Measurements from ENCODE around the gene ZNF143.
"Not testable (repeated sequence)": the region's sequence is repeated elsewhere in the genome, so short reads cannot be mapped to it uniquely, and the experiment has no call there.

ZNF143 gene

DNA sequence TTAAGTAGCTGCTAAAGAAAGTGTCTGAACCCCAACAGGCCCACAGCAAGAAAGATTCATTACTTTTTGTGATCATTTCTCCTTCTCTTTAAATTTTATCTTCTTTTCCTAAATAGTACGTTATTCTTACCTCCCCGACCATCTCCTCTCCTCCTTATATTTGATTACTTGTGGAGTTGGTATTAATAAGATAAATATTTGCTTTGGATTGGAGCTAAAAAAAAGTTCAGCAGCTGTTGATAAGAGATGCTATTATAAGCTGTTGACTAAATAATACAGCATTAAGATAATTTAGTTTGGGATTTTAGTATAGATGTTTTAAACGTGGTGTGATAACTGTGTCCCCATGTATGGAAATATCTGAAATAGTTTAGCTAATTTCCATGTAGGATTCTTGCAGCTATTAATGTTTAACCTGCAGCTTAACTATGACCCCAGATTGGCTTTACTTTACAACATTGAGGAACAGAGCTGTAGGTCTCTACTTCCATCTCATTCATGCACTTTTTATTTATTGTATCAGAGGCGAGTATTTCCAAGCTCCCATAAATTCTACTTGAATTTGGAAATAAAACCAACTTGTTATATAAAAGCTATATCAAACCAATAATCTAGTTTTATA, 37.8 kb downstream of the ZNF143 start:
- no peak for DNase-seq

DNA sequence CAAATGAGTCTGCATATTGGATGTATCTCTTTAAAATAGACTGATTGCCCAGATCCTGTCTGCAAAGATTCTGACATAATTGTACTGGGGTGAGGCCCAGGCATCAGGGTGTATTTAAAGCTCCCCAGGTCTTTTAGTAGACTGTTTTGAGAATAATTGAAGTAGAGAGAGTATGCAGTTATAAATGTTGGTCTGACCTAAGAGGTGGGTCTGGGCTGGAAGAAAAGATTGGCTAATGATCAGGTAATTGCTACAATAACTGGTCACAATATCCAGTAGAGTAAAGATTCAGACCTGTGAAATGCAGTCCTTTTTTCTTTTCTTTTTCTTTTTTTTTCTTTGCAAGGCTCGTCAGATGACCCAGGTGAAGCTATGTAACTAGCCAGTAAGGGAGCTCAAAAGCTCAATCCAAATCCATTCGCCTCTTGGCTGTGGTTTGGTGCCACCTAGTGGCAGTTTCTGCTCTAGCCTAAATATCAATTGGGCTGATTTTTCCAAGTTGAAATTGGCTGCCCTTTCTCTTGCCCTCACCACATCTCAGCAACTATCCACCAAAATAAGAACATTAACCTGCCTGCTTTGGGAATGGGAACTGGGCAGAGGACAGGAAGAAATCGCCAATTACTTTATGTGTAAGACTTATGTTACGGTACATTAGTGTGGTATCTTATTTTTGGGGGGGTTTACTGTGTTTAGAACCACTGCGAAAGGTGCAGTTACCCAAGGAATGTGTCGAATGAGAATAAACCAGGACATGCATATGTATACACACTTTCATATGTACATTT, 45.9 kb downstream of the ZNF143 start:
- DNase-seq, result no peak

DNA sequence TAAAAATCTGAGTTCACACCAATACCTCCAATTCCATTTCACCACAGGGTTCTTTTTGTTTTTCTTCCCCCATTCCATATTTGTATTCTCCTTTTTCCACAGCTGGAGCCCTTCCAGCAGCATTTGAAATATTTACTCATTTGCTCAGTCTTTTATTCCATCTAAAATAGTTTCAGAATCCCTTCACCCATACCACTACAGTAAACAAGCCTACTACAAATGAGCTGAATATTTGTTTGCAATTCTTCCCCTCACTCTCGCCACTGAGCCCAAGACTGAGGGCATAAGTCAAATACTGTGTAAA, 46.4 kb downstream of the ZNF143 start:
- DNase-seq, result no peak

DNA sequence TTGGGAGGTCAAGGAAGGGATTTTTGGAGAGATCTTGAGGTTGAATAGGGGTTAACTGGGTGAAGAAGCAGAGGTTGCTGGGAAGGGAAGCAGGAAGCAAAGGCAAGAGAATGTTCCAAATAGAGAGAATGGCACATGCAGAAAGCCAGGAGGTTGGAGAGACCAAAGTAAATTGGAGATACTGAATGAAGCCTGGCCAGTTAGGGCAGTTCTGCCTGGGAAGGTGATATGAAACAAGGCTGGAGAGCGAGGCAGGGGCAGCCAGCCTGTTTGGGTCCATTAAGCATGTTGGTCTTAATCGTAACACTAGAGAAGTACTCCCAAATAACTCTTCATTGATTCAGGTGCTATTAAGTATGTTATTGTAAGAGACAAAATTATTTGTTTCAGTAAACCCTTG, 48.2 kb downstream of the ZNF143 start:
- no peak for DNase-seq

DNA sequence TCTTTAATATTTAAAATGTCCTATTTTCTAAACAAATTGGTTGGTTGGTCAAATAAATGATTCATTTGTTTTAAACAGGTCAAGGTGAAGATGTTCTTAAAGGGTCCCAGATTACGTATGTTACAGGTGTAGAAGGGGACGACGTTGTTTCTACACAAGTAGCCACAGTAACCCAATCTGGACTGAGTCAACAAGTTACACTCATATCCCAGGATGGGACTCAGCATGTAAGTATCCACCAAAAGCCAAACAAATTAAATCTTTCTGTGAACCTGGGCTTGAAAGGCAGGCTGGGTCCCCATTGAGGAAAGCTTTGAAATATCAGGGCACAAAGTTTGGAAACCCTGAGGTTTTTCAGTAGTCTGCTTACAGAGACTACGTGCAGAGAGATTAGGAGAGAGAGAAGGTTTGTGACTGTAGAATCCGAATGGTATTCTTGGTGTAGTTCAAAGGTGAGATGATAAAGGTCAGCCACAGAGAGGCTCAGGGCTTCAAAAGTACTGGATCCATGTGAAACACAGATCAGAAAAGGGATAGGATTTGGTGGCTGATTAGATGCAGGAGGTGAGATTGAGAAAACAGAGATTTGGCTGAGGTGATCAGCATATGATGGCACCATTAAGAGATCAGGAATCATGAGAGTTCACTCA, 51.7 kb downstream of the ZNF143 start:
- DNase-seq, result no peak

DNA sequence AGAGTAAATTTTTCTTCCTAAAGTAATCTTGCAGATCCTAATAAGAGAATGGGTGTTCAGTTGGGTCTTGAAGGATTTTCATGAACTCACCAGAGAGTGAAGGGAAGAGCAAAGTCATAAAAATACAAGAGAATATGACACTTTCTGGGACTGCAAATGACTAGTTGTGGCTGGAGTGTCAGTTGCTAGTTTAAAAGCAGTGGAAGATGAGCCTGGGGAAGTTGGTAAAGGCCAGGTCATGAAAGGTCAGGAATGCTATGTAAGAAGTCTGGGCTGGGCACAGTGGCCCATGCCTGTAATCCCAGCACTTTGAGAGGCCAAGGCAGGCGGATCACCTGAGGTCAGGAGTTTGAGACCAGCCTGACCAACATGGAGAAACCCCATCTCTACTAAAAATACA, 53.8 kb downstream of the ZNF143 start:
- not testable (repeated sequence) for DNase-seq

DNA sequence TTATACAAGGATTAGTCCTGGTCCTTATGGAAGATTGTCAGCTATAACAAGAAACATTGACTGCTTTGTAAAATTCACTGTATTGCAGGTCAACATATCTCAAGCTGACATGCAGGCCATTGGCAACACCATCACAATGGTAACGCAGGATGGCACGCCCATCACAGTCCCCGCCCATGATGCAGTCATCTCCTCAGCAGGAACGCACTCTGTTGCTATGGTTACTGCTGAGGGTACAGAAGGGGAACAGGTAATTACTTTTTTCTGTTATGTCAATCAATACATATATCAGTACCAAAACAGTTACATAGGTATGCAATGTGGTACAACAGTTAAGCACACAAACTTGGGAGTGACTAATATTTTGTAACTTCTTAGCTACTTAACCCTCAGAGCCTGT, 55.3 kb downstream of the ZNF143 start:
- no peak for DNase-seq

DNA sequence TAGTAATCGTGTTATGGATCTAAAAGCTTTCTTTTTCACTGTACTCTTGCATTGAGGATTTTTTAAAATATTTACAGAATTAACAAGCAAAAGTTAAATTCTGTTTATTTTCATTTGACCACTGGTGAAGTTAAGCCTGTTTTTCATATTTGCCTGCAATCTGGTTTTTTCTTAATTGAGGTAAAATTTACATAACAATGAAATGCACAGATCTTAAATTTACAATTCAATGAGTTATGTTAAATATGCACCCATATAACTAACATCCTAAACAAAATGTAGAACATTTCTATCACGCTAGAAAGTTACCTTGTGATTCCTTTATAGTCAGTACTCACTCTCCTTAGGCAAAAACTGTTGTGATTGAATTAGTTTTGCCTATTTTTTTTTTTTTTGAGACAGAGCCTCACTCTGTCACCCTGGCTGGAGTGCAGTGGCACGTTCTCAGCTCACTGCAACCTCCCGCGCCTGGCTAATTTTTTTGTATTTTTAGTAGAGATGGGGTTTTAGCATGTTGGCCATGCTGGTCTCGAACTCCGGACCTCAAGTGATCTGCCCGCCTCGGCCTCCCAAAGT, 58.1 kb downstream of the ZNF143 start:
- DNase-seq, result no peak

DNA sequence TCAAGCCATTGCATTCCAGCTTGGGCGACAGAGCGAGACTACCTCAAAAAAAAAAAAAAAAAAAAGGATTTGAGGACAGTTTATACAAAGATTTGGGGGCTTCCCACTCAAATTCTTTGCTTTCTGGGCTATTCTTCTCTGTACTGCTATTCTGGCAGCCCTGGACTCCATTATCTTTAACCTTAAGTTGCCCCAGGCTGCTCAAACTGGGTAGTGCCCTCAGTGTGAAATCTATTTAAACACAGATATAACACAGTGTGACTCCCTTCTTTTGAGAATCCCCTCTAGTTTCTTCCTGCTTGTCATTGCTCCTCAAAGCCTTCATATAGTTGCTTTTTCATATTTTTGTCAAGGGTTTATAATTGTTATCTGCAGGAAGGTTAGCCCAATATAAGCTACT, 63.2 kb downstream of the ZNF143 start:
- no peak for DNase-seq

DNA sequence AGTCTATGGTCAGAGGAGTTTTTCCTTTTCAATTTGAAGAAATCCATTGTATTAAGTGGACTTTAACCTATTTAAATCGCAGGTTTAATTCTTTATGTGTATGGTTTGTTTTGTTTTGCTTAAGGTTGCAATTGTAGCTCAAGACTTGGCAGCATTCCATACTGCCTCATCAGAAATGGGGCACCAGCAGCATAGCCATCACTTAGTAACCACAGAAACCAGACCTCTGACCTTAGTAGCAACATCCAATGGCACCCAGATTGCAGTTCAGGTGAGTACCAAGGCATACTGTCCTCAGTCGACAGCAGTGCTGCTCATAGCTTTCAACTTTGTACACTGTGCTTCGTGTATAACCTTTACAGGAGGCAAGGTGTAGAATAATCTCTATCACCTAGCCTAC, 64.3 kb downstream of the ZNF143 start:
- no peak for DNase-seq

DNA sequence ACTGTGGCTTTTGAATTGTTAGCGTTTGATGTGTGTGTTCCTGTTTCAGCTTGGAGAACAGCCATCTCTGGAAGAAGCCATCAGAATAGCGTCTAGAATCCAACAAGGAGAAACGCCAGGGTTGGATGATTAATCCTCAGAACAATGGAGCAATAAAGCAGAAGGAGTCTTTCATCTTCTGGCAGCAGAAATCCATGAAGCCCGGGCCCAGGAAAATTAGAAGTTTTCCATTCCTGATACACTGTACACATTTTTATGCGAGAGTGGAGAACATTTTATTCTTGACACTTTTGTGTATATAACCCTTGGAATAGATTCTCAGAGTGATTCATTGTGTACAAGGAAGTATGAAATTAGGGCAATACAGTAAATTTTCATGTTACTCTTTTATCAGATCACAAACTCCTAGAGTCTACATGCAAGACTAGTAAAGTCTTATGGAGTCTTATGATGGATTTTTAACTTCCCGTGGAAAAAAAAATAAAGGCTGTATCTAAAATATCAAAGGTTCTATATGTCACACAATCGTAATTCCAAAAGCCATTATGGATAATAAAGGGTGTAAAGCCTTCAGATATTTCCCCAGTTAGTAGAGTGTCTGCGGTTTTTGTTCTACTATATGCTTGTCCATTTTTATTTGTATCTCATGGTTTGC, 66.8 kb downstream of the ZNF143 start:
- DNase-seq, result no peak

DNA sequence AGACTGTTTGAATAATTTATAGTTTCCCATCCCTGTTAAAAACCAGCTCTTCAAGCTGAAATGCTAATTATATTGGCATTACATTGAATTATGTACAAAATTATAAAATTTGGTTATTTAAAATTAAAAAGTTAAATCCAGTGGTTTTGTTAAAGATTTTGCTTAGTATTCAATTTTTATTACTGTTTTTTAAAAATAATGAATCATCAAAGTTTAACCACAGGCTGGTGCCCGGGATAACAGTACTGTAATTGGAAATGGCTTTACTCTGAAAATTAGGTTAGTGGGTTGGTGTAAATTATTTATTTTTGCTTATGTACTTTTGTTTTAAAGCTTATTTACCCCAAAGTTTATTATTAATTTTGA, 67.3 kb downstream of the ZNF143 start:
- no peak for DNase-seq

DNA sequence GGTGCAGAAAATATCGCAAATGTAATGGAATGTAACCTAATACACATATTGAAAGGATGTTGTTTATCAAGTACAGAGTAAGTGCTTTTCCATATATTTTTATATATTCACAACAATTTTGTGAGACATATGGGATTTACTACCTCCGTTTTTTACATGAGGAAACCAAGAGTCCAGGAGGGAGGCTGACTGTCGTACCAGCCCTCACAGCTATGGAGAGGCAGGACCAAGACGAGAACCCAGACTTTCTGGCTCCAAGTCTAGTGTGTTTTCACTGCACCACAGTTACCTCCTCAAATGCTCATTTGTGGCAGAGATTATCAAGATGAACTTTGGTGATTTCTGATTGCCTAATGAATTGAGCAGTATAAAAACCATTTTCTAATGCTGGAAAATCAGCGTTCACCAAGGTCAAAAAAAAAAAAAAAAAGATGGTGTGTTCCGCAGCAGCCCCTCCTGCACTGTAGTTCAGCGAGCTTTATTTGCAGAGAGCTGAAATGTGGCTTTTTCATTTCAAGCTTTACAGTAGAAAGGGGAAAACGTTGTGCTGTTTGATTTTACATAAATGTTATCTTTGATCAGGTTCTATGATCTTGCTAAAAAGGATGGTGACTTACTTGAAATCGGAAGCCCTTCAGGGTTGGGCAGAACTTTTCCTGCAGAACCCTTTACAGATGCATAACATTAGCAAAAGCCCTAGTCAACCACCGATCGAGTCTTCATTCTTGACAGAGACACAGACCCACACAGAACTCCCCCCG, 67.9 kb downstream of the ZNF143 start:
- DNase-seq, result no peak

DNA sequence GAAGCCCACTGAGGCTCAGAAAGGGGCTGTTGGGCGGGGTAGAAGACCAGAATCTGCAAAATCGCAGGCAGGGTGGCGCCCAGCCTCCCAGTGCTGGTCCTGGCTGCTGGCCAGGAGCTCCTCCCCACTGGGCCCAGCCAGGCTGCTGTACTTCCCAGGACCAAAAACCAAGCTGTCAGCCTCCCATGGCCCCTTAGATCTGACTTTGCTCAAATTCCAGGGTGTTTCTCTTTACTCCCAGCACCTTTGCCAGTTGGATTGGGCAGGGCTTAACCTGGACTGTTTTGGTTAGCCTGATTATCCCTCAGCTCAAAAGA, 68.5 kb downstream of the ZNF143 start:
- DNase-seq, result no peak

DNA sequence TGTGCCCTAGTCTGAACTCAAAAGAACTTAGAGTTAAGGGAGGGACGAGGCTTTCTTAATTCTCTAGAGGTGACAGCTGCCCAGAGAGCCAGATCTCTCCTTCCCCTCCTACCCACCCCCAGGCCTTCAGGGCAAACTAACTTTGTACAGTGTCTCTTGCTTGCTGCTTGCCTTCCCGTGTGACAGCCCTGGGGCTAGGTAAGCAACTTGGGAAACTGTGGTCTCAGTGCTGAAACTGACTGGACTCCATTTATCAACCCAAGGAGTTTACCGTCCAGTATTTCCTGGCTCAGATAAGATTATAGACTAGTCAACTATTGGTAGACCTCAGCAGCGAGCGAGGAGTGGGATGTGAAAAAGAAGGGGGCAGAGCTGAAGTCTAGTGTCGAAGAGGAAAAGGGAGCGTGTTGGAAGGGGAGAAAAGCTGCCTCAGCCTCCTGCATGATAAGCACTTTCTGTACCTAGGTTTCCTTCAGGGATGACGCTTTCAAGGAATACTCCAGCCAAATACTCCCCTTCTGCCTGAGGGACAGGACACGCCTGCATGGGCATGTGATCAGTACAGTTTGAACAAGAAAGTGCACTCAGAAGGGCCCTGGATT, 69.3 kb downstream of the ZNF143 start:
- DNase-seq, result no peak

DNA sequence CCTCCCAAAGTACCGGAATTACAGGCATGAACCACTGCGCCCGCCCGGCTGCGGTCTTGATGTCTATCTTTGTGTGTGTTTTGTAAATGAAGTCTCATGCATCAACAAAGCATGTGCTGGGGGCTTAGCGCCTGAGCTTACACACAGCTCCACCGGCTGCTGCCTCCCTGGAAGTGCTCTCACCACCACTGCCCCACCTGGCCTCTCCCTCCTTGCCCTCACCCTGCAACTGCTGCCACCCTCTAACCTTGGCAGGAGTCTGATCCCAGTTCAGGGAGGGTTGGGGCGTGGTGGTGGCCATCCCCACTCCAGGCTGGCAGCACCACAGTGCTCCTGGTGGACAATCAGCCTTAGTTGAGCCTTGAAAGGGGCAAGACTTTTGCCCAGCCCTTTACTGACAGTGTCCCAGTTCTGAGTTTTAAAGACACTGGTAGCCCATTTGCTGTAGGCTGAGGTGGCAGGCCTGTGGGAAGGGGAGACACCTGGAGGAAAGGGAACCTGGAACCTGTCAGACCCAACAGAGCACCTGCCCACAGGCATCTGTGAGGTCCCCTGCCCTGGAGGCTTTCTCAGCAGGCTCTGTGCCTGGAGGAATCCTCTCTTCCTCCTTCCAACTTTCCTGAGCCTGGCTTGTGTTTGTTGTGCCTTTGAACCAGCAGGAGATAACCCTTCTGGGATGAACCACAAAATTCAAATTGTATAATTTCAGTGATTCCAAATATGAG, 70.3 kb downstream of the ZNF143 start:
- no peak for DNase-seq

DNA sequence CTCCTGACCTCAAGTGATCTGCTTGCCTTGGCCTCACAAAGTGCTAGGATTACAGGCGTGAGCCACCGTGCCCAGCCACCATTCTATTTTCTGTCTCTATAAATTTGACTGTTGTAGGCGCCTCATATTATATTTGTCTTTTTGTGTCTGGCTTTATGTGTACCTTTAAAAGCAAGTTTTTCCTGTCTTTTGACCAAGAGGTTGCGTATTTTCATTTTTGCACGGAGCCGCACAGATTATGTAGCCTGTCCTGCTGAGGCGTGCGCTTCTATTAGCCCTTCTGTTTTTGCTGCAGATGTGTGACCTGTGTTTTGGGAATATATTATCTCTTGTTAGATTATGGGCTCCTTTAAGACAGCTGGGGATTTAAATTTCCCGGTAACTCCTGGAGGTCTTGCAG, 72.2 kb downstream of the ZNF143 start:
- DNase-seq, result no peak

DNA sequence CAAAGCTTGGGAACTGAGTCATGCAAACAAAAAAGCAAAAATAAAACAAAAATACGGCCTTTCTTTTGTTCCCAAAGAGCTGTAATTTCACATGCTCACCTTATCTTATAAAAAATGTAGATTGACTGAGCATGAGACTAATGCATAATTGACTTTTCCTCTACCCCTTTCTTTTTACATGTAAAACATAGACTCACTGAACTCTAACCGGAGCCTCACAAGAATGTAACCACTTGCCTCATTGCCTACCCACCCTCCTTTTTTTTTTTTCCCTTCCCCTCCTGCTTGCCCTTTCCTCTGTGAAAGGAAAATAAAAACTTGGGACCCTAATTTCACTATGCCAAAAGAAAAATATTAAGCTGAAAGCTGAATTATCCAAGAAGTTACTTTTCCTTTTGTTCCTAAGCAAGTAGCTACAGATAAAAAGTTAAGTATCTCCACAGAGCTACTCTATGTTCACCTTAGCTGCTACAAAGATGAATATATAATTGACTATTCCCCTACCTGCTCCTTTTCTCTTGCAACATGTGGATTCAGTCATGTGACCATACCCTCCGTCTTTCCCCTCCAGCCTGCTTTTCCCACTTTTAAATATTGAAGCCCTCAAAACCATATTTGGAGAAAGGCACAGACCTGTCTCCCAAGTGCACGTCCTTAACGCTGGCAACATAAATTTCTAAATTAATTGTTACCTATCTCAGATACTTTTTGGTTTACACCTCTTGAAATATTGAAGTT, 73.1 kb downstream of the ZNF143 start:
- no peak for DNase-seq

DNA sequence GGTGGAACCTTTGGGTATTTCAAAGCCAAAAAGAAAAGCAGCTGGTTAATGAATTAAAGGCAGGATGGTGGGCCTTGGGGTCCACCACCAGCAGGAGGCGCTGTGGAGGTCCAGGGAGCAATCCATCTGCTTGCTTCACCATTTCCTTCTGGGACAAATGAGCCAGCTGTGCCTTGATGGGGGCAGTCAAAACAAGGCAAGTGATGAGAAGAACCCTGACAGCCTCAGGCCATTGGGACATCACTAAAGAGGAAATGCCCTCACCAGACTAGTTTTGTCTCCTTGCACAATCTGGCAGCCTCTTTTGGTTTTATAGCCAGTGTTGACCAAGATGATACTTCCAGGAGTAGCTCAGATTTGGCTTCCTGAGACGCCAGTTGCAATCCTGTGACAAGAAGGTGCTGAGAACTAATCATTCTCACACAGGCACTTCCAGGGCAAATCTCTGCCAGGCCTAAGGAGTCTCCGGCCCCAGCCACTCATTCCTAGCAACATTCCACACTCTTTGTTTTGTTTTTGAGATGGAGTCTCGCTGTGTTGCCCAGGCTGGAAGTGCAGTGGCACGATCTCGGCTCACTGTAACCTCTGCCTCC, 74.5 kb downstream of the ZNF143 start:
- DNase-seq, result no peak

DNA sequence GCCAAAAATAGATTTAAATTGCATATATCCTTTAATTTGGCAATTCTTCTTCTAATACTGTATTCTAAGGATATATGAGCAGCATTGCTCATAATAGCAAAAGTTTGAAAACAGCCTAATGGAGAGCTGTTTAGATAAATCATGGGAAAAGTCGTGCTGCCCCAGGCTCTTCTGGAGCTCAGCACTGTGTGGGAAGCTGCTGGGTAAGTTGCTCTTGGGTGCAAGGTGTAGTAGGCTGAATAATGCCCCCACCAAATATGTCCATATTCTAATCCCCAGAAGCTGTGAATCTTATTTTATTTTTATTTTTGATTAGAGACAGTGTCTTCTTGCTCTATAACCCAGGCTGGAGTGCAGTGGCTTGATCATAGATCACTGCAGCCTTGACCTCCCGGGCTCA, 77.7 kb downstream of the ZNF143 start:
- DNase-seq, result no peak

DNA sequence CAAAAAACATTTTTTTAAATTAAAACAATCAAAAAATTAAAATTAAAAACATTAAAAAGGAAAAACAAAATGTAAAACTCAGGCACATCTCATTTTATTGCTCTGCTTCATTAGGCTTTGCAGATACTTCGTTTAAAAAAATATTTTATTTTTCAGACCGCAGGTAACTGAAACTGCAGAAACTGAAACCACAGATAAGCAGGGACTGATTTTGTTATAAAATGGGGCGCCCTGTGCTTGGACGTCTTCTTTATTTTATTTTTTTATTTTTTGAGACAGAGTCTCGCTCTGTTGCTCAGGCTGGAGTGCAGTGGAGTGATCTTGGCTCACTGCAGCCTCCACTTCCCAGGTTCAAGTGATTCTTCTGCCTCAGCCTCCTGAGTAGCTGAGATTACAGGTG, 88.4 kb downstream of the ZNF143 start:
- DNase-seq, result not testable (repeated sequence)

All from NCI-H2081 treated with DMSO at 0.1 percent for 48 hours (cell line).